DND-41 (cell line): Measurements from ENCODE around the gene TRMT112.

ENCODE experiments used
- ATAC-seq: fragments of 200-7000 bp; cut with Tn5 transposase; 3 replicates; pipeline ENCODE4 v1.9.1; 2021; ENCODE audit warnings: low read depth; ENCODE audit not compliant: insufficient read depth
- DNase-seq: peaks from one replicate; pipeline ENCODE4 v3.0.0-alpha.2; 2020
- H2AFZ ChIP-seq: 2 replicates; pipeline ENCODE4 v1.6.0; 2012; ENCODE audit warnings: low read depth, low read length
- H3K27ac ChIP-seq: 2 replicates; pipeline ENCODE4 v1.5.1; 2012; ENCODE audit warnings: low read length, inconsistent platforms
- H3K27me3 ChIP-seq: fragments of 200-600 bp; sonication (generic); 2 replicates; pipeline ENCODE4 v1.6.0; 2012; ENCODE audit warnings: low read length, mild to moderate bottlenecking, inconsistent platforms; ENCODE audit not compliant: insufficient read depth, poor library complexity
- H3K36me3 ChIP-seq: 2 replicates; pipeline ENCODE4 v1.5.1; 2012; ENCODE audit warnings: low read length, inconsistent platforms; ENCODE audit not compliant: insufficient read depth
- H3K4me1 ChIP-seq: 2 replicates; pipeline ENCODE4 v1.5.1; 2012; ENCODE audit warnings: mild to moderate bottlenecking, low read length; ENCODE audit not compliant: insufficient read depth
- H3K4me2 ChIP-seq: 2 replicates; pipeline ENCODE4 v1.6.0; 2012; ENCODE audit warnings: mild to moderate bottlenecking, moderate library complexity, low read length, inconsistent platforms; ENCODE audit not compliant: insufficient read depth
- H3K4me3 ChIP-seq, 2 experiments: fragments of 200-600 bp in 1 of 2; shearing (Covaris generic) in 1 of 2; 2 replicates each; pipeline ENCODE4 v1.5.1; 2012 to 2016; ENCODE audit warnings: inconsistent platforms in 2 of 2, low read length in 2 of 2, mild to moderate bottlenecking in 2 of 2, low read depth in 1 of 2, moderate library complexity in 1 of 2
- H3K79me2 ChIP-seq: 2 replicates; pipeline ENCODE4 v1.6.0; 2012; ENCODE audit warnings: low read length, inconsistent platforms; ENCODE audit not compliant: insufficient read depth
- H3K9ac ChIP-seq: 2 replicates; pipeline ENCODE4 v1.6.0; 2012; ENCODE audit warnings: low read depth, mild to moderate bottlenecking, inconsistent platforms, low read length, moderate library complexity
- H3K9me3 ChIP-seq: 2 replicates; pipeline ENCODE4 v1.5.1; 2012; ENCODE audit warnings: low read length, moderate library complexity, mild to moderate bottlenecking, inconsistent platforms; ENCODE audit not compliant: insufficient read depth, severe bottlenecking
- H4K20me1 ChIP-seq: 2 replicates; pipeline ENCODE4 v1.6.0; 2012; ENCODE audit warnings: low read length; ENCODE audit not compliant: insufficient read depth
- CTCF ChIP-seq: IDR thresholded peaks from 2 replicates; pipeline ENCODE4 v1.5.1; 2012; ENCODE audit warnings: borderline replicate concordance, low read length, moderate library complexity, mild to moderate bottlenecking; ENCODE audit not compliant: poor library complexity, severe bottlenecking; ENCODE audit errors: extremely low read depth
- EZH2 ChIP-seq: IDR thresholded peaks from 3 replicates; pipeline ENCODE4 v1.6.1; 2012; ENCODE audit warnings: borderline replicate concordance, low read depth, mild to moderate bottlenecking, moderate library complexity, low read length, inconsistent platforms; ENCODE audit not compliant: severe bottlenecking

TRMT112 gene

DNA sequence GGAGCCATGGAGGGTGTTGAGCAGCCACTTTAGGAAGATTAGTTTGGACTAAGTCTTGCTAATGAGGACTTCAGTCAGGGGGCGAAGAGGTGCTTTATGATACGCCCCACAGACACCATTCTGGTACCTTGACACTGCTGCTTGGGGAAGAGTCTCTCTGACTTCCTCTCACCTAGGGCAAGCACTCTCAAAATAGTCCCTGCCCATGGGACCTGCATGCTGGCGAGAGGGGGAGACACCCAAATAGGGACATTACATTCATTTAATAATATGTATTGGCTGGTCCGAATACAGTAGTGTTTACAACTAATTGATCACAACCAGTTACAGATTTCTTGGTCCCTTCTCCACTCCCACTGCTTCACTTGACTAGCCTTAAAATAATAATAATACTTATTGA is 21.6 kb downstream of the TRMT112 start:
- H3K4me1 ChIP-seq = peaks cover 3% of the 10 kb centered on the region

GRCh38 chr11:64294774-64295173 is 22.6 kb downstream of the TRMT112 start:
- H3K27me3 ChIP-seq = peaks cover 14% of the 10 kb centered on the region

More for the DNA sequence above, 21.6 kb downstream of the TRMT112 start:
- H2AFZ ChIP-seq = no peak overlapping the region
- H3K27me3 ChIP-seq = peaks cover 16% of the 10 kb centered on the region
- no peak for DNase-seq
- no peaks in the 10 kb centered on the region for H3K36me3 ChIP-seq
- no peak overlapping the region for H3K4me2 ChIP-seq
- H4K20me1 ChIP-seq = peaks cover 3% of the 10 kb centered on the region; the same call in 1 of the 2 replicates
- H3K9ac ChIP-seq = no peak overlapping the region
- H3K4me3 ChIP-seq = no peak overlapping the region
- H3K9me3 ChIP-seq = no peaks in the 10 kb centered on the region
- no peak overlapping the region for H3K27ac ChIP-seq
- no peak for ATAC-seq
- no peak for TF ChIP-seq CTCF
- TF ChIP-seq EZH2 = no peak
- H3K79me2 ChIP-seq = no peaks in the 10 kb centered on the region

DNA sequence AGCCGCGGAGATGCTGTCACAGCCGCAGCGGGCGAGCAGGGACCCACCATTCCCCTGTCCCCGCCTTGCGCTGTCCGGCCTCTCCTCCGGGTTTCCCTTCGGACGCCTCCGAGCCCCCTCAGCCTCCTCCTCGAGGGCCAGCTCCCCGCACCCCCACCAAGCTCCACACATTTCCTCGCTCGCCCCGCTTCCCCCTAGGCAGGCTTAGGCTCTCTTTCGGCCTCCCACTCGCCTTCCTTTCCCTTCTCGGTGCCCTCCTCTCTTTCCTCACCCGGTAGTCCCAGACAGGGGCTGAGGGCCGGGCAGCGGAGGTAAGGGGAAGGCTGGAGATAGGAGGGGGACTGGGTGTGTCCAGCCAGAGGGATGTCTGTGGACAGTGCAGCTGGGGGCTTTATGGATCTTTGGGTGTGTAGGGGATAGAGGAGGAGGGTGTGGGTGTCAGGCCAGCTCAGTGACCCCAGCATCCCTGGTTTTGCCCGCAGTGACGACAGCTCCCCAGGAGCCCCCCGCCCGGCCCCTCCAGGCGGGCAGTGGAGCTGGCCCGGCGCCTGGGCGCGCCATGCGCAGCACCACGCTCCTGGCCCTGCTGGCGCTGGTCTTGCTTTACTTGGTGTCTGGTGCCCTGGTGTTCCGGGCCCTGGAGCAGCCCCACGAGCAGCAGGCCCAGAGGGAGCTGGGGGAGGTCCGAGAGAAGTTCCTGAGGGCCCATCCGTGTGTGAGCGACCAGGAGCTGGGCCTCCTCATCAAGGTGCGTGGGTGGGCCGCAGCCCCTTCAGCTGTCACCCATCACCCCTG is 24.7 kb downstream of the TRMT112 start:
- H3K9ac ChIP-seq = no peak overlapping the region

More at GRCh38 chr11:64294774-64295173, 22.6 kb downstream of the TRMT112 start:
- no peak for ATAC-seq
- no peaks in the 10 kb centered on the region for H3K79me2 ChIP-seq
- H4K20me1 ChIP-seq = no peaks in the 10 kb centered on the region; the same call in 1 of the 2 replicates
- H3K36me3 ChIP-seq = no peaks in the 10 kb centered on the region
- no peak overlapping the region for H3K27ac ChIP-seq
- H3K9ac ChIP-seq = no peak overlapping the region
- no peak overlapping the region for H2AFZ ChIP-seq
- no peaks in the 10 kb centered on the region for H3K9me3 ChIP-seq
- no peak overlapping the region for H3K4me3 ChIP-seq
- H3K4me1 ChIP-seq = no peaks in the 10 kb centered on the region
- DNase-seq = no peak
- TF ChIP-seq EZH2 = no peak
- TF ChIP-seq CTCF = no peak
- H3K4me2 ChIP-seq = no peak overlapping the region

More for the DNA sequence above, 24.7 kb downstream of the TRMT112 start:
- Histone ChIP-seq H4K20me1 (no peaks in the 10 kb centered on the region; the same call in 1 of the 2 replicates), H3K27ac (no peak overlapping the region), H3K36me3 (0 out of 2 replicates have a peak, but pooled peaks cover 2% of the 10 kb centered on the region), H3K27me3 (peaks cover 9% of the 10 kb centered on the region), H3K9me3 (no peaks in the 10 kb centered on the region), H3K4me3 (no peak overlapping the region), H2AFZ (no peak overlapping the region), H3K79me2 (no peaks in the 10 kb centered on the region), H3K4me2 (no peak overlapping the region), H3K4me1 (peaks cover 4% of the 10 kb centered on the region)
- ATAC-seq = no peak
- TF ChIP-seq EZH2 = no peak
- TF ChIP-seq CTCF = no peak
- no peak for DNase-seq
